IPS-18a (cell line): ENCODE data around the gene TNK1.
A peak's percentile ranks its signal among the peaks of the same experiment; 100 is the strongest.

Source experiments
- H3K27ac ChIP-seq: one replicate; pipeline ENCODE4 v1.5.1; 2013; ENCODE audit warnings: low read length
- H3K27me3 ChIP-seq: one replicate; pipeline ENCODE4 v1.6.1; 2013; ENCODE audit warnings: mild to moderate bottlenecking, low read length; ENCODE audit not compliant: control insufficient read depth, insufficient read depth
- H3K36me3 ChIP-seq: one replicate; pipeline ENCODE4 v1.6.1; 2013; ENCODE audit warnings: low read depth, low read length; ENCODE audit not compliant: control insufficient read depth
- H3K4me1 ChIP-seq: one replicate; pipeline ENCODE4 v1.6.1; 2013; ENCODE audit warnings: low read depth, low read length; ENCODE audit not compliant: control insufficient read depth
- H3K4me3 ChIP-seq: one replicate; pipeline ENCODE4 v1.5.1; 2013; ENCODE audit warnings: low read length
- H3K9ac ChIP-seq: one replicate; pipeline ENCODE4 v1.6.1; 2013; ENCODE audit warnings: mild to moderate bottlenecking, low read length, moderate library complexity
- H3K9me3 ChIP-seq: one replicate; pipeline ENCODE4 v1.6.1; 2013; ENCODE audit warnings: low read depth, low read length; ENCODE audit not compliant: control insufficient read depth

Gene TNK1

GRCh38 chr17:7394452-7395191, 13.7 kb downstream of the TNK1 start, which contains the start of gene PLSCR3:
Gene PLSCR3 (minus strand): TSS chr17:7394525. CDS start chr17:7394110, 415 bp downstream.
- Histone ChIP-seq H3K27me3 (no peaks in the 10 kb centered on the region), H3K36me3 (peaks cover 6% of the 10 kb centered on the region), H3K4me1 (no peaks in the 10 kb centered on the region), H3K9me3 (no peaks in the 10 kb centered on the region), H3K27ac (no peak within 1 kb of the TSS), H3K4me3 (peak within 1 kb of the TSS; percentile 85), H3K9ac (peak within 1 kb of the TSS; percentile 61)

DNA sequence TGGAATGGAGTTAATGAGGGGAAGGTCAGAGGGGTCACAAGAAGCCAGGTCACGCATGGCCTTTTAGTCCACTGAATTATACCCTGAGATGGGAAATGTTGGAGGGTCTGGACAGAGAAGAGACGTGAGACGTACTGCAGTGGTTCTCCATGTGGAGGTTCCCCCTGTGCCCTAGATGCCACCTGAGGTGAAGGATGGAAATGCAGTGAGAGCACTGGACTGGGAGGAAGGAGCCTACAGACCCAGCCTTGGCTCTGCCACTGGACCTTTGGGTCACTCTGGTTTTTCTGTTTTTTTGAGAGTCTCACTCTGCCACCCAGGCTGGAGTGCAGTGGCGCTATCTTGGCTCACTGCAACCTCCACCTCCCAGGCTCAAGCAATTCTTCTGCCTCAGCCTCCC, 15.3 kb downstream of the TNK1 start:
- H3K27ac ChIP-seq: no peak overlapping the region
- H3K36me3 ChIP-seq: peaks cover 3% of the 10 kb centered on the region
- no peak overlapping the region for H3K9ac ChIP-seq
- H3K4me1 ChIP-seq: no peaks in the 10 kb centered on the region
- H3K4me3 ChIP-seq: no peak overlapping the region
- H3K9me3 ChIP-seq: no peaks in the 10 kb centered on the region
- no peaks in the 10 kb centered on the region for H3K27me3 ChIP-seq

DNA sequence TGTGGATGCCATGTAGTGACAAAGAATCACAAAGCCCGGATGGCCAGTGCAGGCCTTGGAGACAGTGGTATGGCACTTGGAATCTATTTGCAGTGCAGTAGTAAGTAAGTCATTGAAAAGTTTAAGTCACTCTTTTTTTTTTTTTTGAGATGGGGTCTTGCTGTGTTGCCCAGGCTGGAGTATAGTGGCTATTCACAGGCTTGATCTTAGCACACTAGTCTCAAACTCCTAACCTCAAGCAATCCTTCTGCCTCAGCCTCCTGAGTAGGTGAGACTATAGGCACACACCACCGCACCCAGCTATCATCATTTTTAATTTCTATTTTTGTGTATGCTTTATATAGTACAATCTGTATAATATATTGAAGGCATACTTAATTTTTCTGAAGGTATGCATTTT, 17.7 kb downstream of the TNK1 start:
- Histone ChIP-seq H3K4me1 (peaks cover 7% of the 10 kb centered on the region), H3K27me3 (no peaks in the 10 kb centered on the region), H3K27ac (no peak overlapping the region), H3K9me3 (no peaks in the 10 kb centered on the region), H3K9ac (no peak overlapping the region), H3K36me3 (no peaks in the 10 kb centered on the region), H3K4me3 (no peak overlapping the region)

DNA sequence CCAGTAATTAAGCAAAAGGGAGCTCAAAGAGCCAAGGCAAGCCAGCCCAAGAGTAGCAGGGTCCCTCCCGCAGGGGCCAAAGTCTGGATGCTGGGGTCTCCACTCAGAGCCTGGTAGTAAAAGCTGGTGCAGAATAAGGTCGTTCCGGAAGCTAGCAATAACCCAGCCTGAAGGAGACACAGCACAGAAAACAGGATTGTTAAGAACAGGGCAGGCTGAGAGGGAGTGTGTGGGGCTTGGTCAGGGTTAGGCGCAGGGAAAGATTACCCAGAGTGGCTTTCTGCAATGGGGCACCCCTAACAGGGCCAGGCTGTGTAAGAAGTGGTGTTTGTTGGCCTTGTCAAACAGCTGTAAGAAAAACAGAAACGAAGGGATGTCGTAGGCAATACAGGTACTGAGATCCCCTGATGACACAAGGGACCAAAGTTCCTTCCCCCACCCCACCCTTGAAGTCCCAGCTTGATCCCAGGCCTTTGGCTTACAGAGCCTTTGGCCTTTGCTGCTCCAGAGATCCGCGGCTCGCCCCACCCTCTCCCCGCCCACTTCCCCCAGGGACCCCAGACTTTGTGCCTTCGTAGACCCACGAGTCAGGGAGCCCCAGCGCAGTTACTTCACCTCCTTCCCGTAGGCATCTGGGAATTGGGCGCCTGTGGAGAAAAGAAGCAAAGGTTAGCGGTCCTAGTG, 22.3 kb downstream of the TNK1 start:
- Histone ChIP-seq H3K9me3 (no peaks in the 10 kb centered on the region), H3K4me1 (peaks cover 23% of the 10 kb centered on the region), H3K9ac (peak overlapping the region; percentile 72), H3K27me3 (no peaks in the 10 kb centered on the region), H3K27ac (no peak overlapping the region), H3K36me3 (no peaks in the 10 kb centered on the region), H3K4me3 (peak overlapping the region; percentile 88)

GRCh38 chr17:7403727-7403976, 22.8 kb downstream of the TNK1 start:
- H3K36me3 ChIP-seq: no peaks in the 10 kb centered on the region
- H3K9ac ChIP-seq: peak overlapping the region; percentile 72
- H3K4me3 ChIP-seq: peak overlapping the region; percentile 88
- H3K4me1 ChIP-seq: peaks cover 23% of the 10 kb centered on the region
- H3K27ac ChIP-seq: peak overlapping the region; percentile 43
- no peaks in the 10 kb centered on the region for H3K27me3 ChIP-seq
- no peaks in the 10 kb centered on the region for H3K9me3 ChIP-seq

DNA sequence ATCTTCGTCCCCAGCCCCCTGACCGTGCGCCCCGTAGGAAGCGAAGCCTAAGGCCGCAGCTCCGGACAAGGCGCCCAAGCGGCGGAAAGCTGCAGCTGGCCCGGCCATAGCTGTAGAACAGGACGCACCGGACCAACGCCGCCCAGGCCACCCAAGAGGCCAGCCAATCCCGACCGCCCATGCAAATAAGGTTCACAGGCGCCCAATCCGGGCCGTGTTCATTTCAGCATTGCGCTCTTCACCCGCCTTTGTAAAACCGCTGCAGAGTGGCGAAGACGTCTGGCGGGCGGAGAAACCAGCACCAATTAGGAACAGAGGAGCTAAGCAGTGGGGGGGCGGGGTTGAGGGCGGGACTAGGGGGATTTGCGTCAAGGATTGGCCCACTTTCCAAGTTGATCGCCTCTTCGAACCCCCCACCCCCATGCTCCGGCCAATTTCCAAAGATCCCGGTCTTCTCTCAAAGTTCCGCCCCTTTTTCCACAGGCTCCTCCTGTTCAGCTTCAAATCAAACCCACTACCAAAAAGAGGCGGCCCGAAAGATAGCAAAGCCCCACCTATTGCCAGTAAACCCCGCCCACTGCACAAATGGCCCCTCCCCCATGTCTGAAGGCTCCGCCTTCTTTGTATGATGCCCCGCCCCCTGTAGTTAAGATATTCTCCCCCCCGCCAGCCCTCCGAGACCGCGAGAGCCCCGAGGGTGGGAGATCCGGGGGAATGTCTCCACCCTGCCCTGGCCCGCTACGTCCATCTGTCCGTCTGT, 23.3 kb downstream of the TNK1 start, which contains the start of gene TMEM256:
Gene TMEM256, minus strand, starts transcription at position 121 of the 760 bp plus-strand sequence. Its CDS starts 13 bp downstream, at position 108.
- Histone ChIP-seq H3K27ac (peak within 1 kb of the TSS; percentile 43), H3K4me1 (peaks cover 23% of the 10 kb centered on the region), H3K9me3 (no peaks in the 10 kb centered on the region), H3K27me3 (no peaks in the 10 kb centered on the region), H3K4me3 (peak within 1 kb of the TSS; percentile 88), H3K9ac (peak within 1 kb of the TSS; percentile 72), H3K36me3 (peaks cover 5% of the 10 kb centered on the region)

GRCh38 chr17:7404737-7405349, 24.0 kb downstream of the TNK1 start:
- Histone ChIP-seq H3K4me3 (peak overlapping the region; percentile 87), H3K27me3 (no peaks in the 10 kb centered on the region), H3K36me3 (peaks cover 12% of the 10 kb centered on the region), H3K27ac (no peak overlapping the region), H3K9ac (peak overlapping the region; percentile 47), H3K9me3 (no peaks in the 10 kb centered on the region), H3K4me1 (peaks cover 23% of the 10 kb centered on the region)

GRCh38 chr17:7405350-7406234, 24.7 kb downstream of the TNK1 start:
- Histone ChIP-seq H3K4me3 (peak overlapping the region; percentile 87), H3K9me3 (no peaks in the 10 kb centered on the region), H3K9ac (peak overlapping the region; percentile 47), H3K27me3 (no peaks in the 10 kb centered on the region), H3K4me1 (peaks cover 23% of the 10 kb centered on the region), H3K27ac (no peak overlapping the region), H3K36me3 (peaks cover 19% of the 10 kb centered on the region)

- Histone ChIP-seq H3K4me1 (peaks cover 23% of the 10 kb centered on the region), H3K27ac (no peak overlapping the region), H3K9me3 (no peaks in the 10 kb centered on the region), H3K36me3 (peaks cover 19% of the 10 kb centered on the region), H3K4me3 (peak overlapping the region; percentile 87), H3K27me3 (no peaks in the 10 kb centered on the region), H3K9ac (peak overlapping the region; percentile 47)
Observed at GRCh38 chr17:7406235-7406825, 25.4 kb downstream of the TNK1 start.

DNA sequence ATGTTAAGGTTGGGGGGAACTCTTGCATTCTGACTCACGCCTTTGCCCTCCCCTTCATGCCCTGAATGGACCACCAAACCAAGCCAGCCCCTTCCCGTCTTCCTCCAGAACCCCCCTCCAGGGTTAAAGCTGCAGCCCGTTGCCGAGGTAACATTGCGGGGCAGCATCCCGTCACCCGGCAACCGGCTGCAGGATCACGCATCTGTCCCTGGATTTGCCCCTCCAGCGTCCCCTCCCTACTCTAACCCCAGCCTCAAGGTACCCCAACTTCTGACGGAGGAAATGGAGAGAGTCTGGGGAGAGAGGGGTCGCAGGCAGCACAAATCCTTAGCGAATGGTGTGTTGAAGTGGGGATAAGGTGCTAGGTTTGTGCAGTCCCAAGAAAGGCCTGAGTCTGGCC, 26.2 kb downstream of the TNK1 start:
- Histone ChIP-seq H3K4me3 (no peak overlapping the region), H3K36me3 (peaks cover 19% of the 10 kb centered on the region), H3K9ac (no peak overlapping the region), H3K4me1 (peaks cover 23% of the 10 kb centered on the region), H3K27me3 (no peaks in the 10 kb centered on the region), H3K9me3 (no peaks in the 10 kb centered on the region), H3K27ac (no peak overlapping the region)
